Measurements from ENCODE around the gene TRIM58. TPM values are rescaled to one million over a fixed set of nuclear protein-coding genes. Genes with fewer than 3 reads are reported as not detected.

Gene TRIM58
- total RNA-seq: 1 to 10 TPM in 1 of 2 donors, under 1 TPM in 1; 0.36 to 9.6 TPM

GRCh38 chr1:247857069-247857984 lies at the start of gene TRIM58:
Gene TRIM58 (plus strand): TSS chr1:247857187. CDS start chr1:247857247, 60 bp downstream.
- Histone ChIP-seq H3K27ac (peak within 1 kb of the TSS in 1 of 2 donors; percentile 53), H3K9me3 (no peaks in the 10 kb centered on the region), H3K4me3 (peak within 1 kb of the TSS; percentile 13 to 38), H3K27me3 (replicated peaks; ENCODE audit: insufficient read depth) (no peaks in the 10 kb centered on the region), H3K4me1 (replicated peaks) (no peaks in the 10 kb centered on the region), H3K36me3 (no peaks in the 10 kb centered on the region)
- WGBS: 3% methylated on average over 56 of the region's 109 CpGs
- TF ChIP-seq POLR2AphosphoS5 (IDR thresholded peaks at IDR 0.05) (no peak), POLR2A (IDR thresholded peaks at IDR 0.05) (no peak), CTCF (IDR thresholded peaks at IDR 0.05) (peak in 1 of 4 experiments; percentile 15)
- intact Hi-C loops (cut with DNase I): no loop called here
- no peak for DNase-seq (ENCODE audit: low spot score)

GRCh38 chr1:247812637-247813036 lies 44.4 kb upstream of the TRIM58 start:
- Histone ChIP-seq H3K9me3 (no peaks in the 10 kb centered on the region), H3K36me3 (no peaks in the 10 kb centered on the region), H3K27me3 (replicated peaks; ENCODE audit: insufficient read depth) (no peaks in the 10 kb centered on the region), H3K27ac (no peak overlapping the region), H3K4me3 (no peak overlapping the region), H3K4me1 (replicated peaks) (no peaks in the 10 kb centered on the region)
- intact Hi-C loops (cut with DNase I): no loop called here
- no peak for DNase-seq (ENCODE audit: low spot score)
- 54% methylated on average over 2 of the region's 2 CpGs for WGBS
- TF ChIP-seq CTCF (IDR thresholded peaks at IDR 0.05) (no peak), POLR2A (IDR thresholded peaks at IDR 0.05) (no peak), POLR2AphosphoS5 (IDR thresholded peaks at IDR 0.05) (no peak)

GRCh38 chr1:247822060-247822459 lies 34.9 kb upstream of the TRIM58 start:
- 70% methylated on average over 2 of the region's 2 CpGs for WGBS
- Histone ChIP-seq H3K4me1 (replicated peaks) (no peaks in the 10 kb centered on the region), H3K9me3 (no peaks in the 10 kb centered on the region), H3K27me3 (replicated peaks; ENCODE audit: insufficient read depth) (no peaks in the 10 kb centered on the region), H3K36me3 (no peaks in the 10 kb centered on the region), H3K27ac (no peak overlapping the region), H3K4me3 (no peak overlapping the region)
- no peak for DNase-seq (ENCODE audit: low spot score)
- intact Hi-C loops (cut with DNase I): no loop called here
- TF ChIP-seq CTCF (IDR thresholded peaks at IDR 0.05): no peak
- TF ChIP-seq POLR2A (IDR thresholded peaks at IDR 0.05): no peak
- no peak for TF ChIP-seq POLR2AphosphoS5 (IDR thresholded peaks at IDR 0.05)

- H3K27me3 ChIP-seq (replicated peaks; ENCODE audit: insufficient read depth): no peaks in the 10 kb centered on the region
- no peaks in the 10 kb centered on the region for H3K9me3 ChIP-seq
- no peaks in the 10 kb centered on the region for H3K4me1 ChIP-seq (replicated peaks)
- 39% methylated on average over 6 of the region's 6 CpGs for WGBS
- no peak within 1 kb of the TSS for H3K27ac ChIP-seq
- TF ChIP-seq POLR2AphosphoS5 (IDR thresholded peaks at IDR 0.05) (no peak), POLR2A (IDR thresholded peaks at IDR 0.05) (no peak), CTCF (IDR thresholded peaks at IDR 0.05) (no peak)
- no peak within 1 kb of the TSS for H3K4me3 ChIP-seq
- no peaks in the 10 kb centered on the region for H3K36me3 ChIP-seq
- no peak for DNase-seq (ENCODE audit: low spot score)
- intact Hi-C loops (cut with DNase I): no loop called here
These were observed 33.0 kb upstream of the TRIM58 start, which contains the start of gene OR14A16 for GRCh38 chr1:247824023-247824422. Gene OR14A16 (minus strand): TSS chr1:247824119. CDS start chr1:247815729, 8,390 bp downstream.

Data from prostate gland (tissue), 2 donors.